GM21381 (cell line): Measurements from ENCODE around the gene NFATC2.

Experiments used
- ATAC-seq: cut with Tn5 transposase; IDR thresholded peaks from one replicate; pipeline ENCODE4 v1.9.1; 2021; ENCODE audit warnings: mild to moderate bottlenecking, moderate library complexity; ENCODE audit not compliant: unreplicated experiment

Gene NFATC2

GRCh38 chr20:51420805-51421204 is 121.7 kb downstream of the NFATC2 start:
- no peak for ATAC-seq

- ATAC-seq = no peak
Measured at GRCh38 chr20:51420111-51420510, 122.4 kb downstream of the NFATC2 start.

GRCh38 chr20:51419646-51420045 is 122.9 kb downstream of the NFATC2 start:
- ATAC-seq = no peak

- no peak for ATAC-seq
Measured at GRCh38 chr20:51419231-51419630, 123.3 kb downstream of the NFATC2 start.

DNA sequence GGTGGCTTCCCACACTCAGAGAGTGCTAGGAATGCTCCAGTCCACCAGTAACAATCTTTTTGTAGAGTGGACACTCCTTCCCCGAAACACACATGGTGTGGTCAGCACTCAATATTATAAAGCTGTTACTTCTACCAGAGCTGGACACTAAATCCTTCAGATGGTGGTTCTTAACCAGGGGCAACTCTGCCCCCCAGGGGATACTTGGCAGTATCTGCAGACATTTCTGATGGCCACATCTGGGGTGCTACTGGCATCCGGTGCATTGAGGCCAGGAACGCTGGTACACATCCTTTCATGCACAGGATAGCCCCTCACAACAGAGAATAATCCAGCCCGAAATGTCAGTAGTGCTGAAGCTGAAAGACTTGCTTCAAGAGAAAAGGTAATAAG is 124.4 kb downstream of the NFATC2 start:
- no peak for ATAC-seq

- ATAC-seq = no peak
Measured at GRCh38 chr20:51417250-51418136, 125.0 kb downstream of the NFATC2 start.

GRCh38 chr20:51416532-51417249 is 125.8 kb downstream of the NFATC2 start:
- ATAC-seq = no peak

GRCh38 chr20:51413857-51414256 is 128.7 kb downstream of the NFATC2 start:
- ATAC-seq = no peak

DNA sequence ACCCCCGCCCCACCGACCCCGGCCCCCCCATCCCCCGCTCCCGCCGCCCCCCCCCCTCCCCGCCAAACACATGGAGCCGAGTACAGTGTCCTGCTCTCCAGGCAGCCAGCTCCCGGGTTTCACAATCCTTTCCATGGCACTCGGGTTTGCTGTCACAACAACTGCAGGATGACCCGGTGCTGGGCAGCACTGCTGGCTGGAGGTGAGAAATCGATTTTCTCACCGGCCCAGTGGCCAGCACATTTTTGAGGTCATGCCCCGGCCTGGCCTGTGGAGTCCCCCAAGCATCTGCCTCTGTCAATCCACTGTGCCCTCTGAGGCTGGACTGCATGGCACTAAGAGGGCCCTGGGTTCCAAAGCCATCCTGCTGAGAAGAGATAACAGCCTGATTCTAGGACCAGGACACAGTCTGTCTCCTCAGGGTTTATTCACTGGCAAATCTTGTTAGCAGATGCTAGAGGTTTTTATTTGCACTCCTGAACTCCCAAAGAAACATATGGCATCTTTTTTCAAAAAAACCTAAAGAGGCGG is 129.5 kb downstream of the NFATC2 start:
- no peak for ATAC-seq

GRCh38 chr20:51412333-51412871 is 130.1 kb downstream of the NFATC2 start:
- ATAC-seq = no peak

GRCh38 chr20:51411870-51412269 is 130.6 kb downstream of the NFATC2 start:
- ATAC-seq = no peak

- no peak for ATAC-seq
Measured at GRCh38 chr20:51410586-51411325, 131.8 kb downstream of the NFATC2 start.

DNA sequence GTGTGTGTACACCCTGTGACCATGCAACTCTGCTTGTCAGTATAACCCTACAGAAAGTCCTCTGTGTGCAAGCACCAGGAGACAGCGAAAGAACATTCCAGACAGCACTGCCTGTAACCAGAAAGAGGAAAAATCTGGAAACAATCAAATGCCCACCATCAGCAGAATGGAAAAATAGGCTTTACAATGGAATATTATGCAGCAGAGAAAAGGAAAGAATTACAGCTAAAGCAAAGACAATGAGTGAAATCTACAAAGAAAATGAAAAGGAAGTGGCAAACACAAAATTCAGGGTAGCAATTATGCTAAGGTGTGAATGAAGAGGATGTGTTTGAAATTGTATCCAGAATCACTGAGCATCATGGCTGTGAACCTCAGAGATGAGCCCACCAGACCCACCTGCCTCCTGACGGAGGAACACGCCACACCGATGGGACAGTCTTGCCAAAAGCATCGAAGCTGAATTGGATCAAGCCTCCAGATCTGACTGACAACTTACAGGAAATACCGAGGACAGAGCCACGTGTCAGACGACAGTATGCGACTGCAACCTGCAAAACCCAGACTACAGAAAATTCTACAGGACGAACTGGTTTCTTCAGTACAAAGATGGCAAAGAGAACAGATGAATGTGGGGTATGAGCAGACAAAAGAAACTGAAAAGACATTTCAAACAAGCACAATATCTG is 133.2 kb downstream of the NFATC2 start:
- no peak for ATAC-seq

DNA sequence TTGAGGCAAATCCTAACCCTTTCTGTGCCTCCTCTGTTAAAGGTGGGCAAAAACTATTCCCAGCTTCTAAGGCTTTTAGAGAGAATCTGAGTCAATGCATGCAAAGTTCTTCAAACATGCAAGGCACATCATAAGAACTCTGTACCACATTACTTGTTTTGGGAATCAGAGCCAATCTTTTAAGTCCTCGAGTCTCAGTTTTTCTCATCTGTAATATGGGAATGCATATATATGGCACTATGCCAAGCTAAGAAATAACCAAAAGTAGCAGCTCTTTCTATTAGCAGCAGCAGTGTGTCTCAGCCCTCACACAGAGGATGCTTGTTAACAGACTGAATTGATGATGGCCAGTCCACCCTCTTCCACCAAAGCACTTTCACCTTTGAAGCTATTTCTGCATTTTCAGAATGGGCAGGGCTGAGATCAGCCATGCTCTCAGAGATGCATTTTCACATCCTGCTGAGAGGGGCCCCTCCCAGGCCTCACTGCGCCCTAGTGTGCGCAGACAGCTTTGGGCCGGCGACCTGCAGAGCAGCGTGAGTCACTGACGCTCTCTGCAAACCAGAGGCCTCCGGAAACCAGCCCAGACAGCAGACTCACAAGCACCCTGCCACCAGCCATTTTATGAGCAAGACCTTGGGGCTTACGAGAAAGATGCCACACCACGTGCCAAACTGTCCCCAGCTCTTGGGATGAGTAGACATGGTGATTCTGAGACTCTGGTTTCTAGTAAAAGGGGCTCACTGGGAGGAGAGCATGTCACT is 138.0 kb downstream of the NFATC2 start:
- peak; percentile 72 for ATAC-seq

DNA sequence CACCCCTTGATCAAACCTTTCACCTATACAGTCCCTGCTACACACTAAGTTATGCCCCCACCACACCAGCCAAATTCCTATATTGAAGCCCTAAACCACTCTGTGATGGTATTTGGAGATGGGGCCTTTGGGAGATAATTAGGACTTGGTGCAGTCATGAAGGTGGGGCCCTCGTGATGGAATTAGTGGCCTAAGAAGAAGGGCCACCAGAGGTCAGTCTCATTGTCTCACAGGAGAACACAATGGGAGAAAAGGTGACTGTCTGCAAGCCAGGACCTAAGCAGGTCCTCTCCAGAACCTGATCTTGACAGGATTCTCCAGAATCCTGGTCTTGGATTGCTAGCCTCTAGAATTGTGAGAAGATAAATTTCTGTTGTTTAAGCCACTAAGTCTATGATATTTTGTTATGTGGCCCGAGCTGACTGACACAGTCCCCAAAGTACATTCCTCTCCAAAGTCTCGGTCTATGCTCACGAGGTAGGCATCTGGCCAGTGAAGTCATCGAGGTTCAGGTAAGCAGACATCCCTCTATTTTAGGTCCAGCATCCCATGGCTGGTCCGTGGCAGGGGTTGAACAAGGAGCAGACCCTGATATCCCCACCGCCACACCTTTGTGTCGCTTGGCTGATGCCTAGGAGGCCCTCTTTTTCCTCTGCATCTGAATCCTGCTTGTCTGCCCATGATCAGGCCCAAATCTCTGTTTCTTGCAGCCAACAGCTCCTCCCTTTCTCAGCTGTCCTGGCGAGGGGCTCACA is 138.9 kb downstream of the NFATC2 start:
- ATAC-seq = no peak

DNA sequence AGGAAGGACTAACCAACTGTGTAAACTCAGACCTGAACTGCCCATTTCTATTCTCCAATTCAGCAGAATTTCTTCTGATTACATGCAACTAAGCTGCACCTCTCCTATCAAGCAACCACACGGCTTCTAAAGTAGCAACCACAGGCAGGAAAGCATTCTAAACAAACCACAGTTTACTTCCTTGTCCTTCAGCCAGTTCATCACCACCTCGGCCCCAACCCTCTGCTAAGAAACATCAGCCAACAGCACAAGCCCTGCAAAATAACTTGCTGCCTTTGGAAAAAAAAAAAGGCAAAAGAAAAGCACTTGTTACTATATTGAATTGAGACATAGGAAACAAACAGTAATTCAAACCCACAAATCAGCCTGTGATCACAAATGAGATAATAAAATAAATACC is 140.3 kb downstream of the NFATC2 start:
- no peak for ATAC-seq

DNA sequence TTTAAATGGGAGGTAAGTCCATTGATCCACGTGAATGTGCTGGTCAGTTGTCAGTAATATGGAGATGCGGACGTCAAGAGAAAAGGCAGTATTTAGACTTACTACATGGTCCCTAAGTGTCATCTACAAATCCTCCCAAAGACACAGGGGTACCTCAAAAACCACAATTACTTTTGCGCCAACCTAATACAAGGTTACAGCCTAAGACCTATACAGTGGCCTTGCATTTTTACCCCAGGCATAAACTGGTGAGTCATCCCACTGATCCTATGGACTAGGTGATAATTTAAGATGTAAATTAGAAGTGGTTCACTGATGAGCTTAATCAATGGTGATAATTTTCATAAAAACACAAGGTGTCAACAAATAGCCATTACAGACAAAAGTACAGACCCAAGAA is 141.0 kb downstream of the NFATC2 start:
- no peak for ATAC-seq

- peak; percentile 62 for ATAC-seq
Measured at GRCh38 chr20:51400051-51400926, 142.2 kb downstream of the NFATC2 start.
